ENCODE measurements around the gene ZNF579.

Gene ZNF579

GRCh38 chr19:55567708-55568328 is 12.8 kb downstream of the ZNF579 start:
- no peak for DNase-seq (ENCODE audit: low read depth)

GRCh38 chr19:55566823-55567222 is 13.8 kb downstream of the ZNF579 start:
- DNase-seq (ENCODE audit: low read depth), result no peak

DNA sequence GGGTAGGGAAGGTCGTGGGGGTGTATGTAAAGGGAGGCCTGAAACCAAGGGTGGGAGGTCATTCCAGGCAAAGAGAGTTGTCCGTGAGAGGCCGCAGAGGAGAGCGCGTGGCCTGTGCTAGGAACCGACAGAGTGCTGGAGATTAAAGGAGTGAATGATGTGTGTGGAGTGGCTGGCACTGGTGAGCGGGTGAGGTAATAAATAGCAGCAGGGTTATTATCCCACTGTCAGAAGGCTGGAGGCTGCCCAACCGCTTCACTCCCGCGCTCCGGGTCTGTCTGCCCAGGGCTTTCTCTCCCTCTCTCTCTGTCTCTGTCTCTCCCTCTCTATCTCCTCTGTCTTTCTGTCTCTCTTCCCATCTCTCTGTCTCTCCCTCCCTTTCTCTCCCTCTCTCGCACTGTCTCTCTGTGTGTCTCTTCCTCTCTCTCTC is 17.4 kb downstream of the ZNF579 start:
- no peak for DNase-seq (ENCODE audit: low read depth)

GRCh38 chr19:55559684-55560083 is 21.0 kb downstream of the ZNF579 start:
- DNase-seq (ENCODE audit: low read depth), result no peak

DNA sequence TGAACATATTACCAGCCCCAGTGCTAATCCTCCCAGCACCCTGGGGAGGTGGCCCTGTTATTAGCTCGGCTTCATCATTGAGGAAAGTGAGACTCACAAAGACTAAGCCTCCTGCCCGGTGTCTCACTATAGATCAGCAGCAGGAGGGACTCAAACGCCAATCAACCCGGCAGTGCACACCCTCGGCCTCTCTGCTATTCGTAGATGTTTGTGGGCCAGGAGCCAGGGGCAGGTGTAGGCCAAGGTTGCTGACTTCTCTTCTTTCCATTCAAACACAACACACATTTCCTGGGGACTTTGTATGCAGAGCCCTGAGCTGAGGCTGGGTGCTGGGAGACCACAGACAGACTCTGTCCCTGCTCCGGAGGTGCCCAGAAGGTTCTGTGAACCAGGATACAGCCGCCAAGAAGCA is 25.9 kb downstream of the ZNF579 start:
- DNase-seq (ENCODE audit: low read depth), result no peak

- no peak for DNase-seq (ENCODE audit: low read depth)
Measured at GRCh38 chr19:55554302-55554701, 26.3 kb downstream of the ZNF579 start.

- DNase-seq (ENCODE audit: low read depth), result no peak
Measured at GRCh38 chr19:55553217-55554182, 27.1 kb downstream of the ZNF579 start.

- DNase-seq (ENCODE audit: low read depth), result no peak
Measured at GRCh38 chr19:55552620-55553019, 28.0 kb downstream of the ZNF579 start.

GRCh38 chr19:55552206-55552605 is 28.4 kb downstream of the ZNF579 start:
- no peak for DNase-seq (ENCODE audit: low read depth)

- no peak for DNase-seq (ENCODE audit: low read depth)
Measured at GRCh38 chr19:55550321-55550650, 30.4 kb downstream of the ZNF579 start.

DNA sequence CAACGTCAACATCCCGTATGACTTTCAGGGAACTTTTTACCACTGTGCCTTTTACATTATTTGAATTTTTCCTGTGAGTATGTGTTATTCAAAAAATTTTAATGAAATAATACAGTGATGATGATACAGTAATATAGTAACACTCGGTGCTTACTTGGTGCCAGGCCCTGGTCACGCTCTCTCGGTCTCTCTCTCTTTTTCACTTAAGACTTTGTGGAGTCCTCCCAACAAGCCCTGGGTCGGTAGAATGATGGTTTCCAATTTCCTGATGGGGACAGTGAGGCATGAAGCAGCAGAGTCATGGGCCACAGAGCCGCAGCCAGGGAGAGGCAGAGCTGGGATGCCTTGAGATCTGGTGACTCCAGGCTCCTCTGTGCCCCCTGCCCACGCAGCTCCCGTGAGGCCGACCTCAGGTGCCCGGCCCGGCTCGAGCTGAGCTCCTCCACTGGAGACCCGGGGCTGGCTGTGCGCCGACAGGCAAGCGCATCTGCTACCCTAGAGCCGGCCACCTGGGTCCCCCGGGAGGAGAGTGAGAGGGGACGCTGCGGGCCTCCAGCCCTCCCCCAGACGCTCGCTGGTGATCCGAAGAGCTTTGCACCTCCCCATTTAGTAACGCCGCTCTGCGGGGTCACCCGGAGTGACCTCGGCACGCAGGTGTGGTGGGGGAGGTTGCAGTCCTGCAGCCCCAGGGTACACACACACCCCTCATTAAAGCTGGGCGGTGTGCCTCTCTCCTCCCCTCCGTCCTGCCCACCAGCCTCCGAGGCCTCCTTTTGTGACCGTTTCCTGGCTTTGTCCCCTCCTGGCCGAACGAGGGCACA is 30.9 kb downstream of the ZNF579 start:
- DNase-seq (ENCODE audit: low read depth), result no peak

- no peak for DNase-seq (ENCODE audit: low read depth)
Measured at GRCh38 chr19:55546822-55547614, 33.6 kb downstream of the ZNF579 start.

DNA sequence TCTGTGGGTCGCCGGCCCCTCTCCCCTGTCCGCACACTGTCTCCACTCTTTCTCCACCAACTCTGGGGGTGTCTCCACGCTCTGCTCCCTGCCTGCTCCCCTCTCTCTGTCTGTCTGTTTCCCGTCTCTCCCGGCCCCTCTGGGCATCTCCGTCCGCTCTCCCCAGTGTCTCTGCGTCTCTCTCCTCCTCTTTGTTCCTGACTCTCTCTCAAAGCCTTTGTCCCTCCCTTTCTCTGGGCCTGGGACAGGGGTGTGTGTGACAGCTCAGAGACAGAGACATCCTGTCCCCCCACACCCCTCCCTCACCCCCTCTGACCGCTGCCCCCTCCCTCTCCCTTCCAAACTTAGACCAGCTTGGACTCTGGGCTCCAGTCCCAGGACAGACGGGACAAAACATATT is 34.6 kb downstream of the ZNF579 start:
- DNase-seq (ENCODE audit: low read depth), result no peak

DNA sequence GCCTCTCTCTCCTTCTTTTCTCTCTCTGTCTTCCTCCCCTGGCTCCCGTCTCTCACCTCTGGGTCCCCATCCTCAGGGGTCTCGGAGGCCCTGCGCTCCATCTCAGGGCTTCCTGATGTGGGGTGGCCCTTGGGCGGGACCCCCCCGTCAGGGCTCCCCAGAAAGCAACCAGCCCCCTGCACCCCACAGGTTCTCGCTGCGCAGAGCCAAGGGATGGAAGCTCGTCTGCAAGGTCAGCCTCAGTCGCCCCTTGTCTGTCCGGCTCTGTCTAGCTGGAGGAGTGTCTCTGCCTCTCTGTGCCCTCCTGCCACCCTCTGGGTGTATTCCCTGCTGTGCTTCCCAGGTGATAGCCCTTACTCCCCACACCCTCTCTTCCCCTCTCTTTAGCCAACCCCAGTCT is 35.2 kb downstream of the ZNF579 start, which contains the start of gene SBK3:
Gene SBK3, minus strand, starts transcription at position 101 of the 400 bp plus-strand sequence. Its CDS starts 0 bp downstream, at position 101.
- DNase-seq (ENCODE audit: low read depth), result no peak

- DNase-seq (ENCODE audit: low read depth), result no peak
Measured at GRCh38 chr19:55544776-55545439, 35.7 kb downstream of the ZNF579 start.

DNA sequence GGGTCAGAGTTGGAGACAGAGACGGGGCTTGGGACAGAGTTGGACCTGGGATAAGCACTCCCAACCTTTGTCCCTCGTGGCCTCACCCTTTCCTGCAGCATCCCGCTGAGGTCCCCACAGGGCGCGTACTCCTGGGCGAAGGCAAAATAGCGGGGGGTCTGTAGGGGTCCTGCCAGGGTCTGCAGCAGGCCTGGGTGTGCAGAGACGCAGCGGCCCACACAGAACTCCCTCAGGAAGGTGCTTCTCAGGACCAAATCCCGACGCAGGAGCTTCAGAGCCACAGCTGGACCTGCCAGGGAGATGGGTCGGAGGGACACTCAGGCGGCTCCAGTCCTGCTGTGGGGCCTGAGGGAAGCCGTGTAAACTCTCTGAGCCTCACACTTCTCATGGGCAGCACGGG is 36.6 kb downstream of the ZNF579 start:
- no peak for DNase-seq (ENCODE audit: low read depth)

GRCh38 chr19:55543567-55543966 is 37.1 kb downstream of the ZNF579 start:
- DNase-seq (ENCODE audit: low read depth), result no peak

GRCh38 chr19:55542292-55542855 is 38.3 kb downstream of the ZNF579 start:
- no peak for DNase-seq (ENCODE audit: low read depth)

DNA sequence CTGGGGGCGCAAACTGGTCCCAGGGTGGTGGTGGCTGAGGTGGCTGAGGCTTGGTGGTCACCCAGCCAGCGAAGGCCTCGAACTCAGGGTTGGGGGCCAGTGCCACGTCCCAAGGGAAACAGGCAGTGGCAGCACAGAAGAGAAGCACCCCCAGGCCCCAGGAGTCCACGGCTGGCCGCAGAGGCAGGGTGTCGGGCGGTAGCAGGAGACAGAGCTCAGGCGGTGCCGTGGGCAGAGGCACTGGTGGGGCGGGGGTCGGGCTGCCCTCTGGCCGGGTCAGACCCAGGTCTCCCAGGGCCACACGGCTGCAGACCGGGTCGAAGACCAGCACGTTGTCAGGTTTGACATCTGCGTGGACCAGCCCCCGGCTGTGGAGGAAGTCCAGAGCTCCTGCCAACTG is 39.6 kb downstream of the ZNF579 start:
- DNase-seq (ENCODE audit: low read depth), result no peak

- DNase-seq (ENCODE audit: low read depth), result no peak
Measured at GRCh38 chr19:55540619-55541018, 40.0 kb downstream of the ZNF579 start.

Data from activated T-helper 1 cell treated with Interleukin-2 at 50 U/mL for 16 hours (primary cell).